PC-9 (cell line): ENCODE results near the gene GOLT1B. TPM values are rescaled to one million over a fixed set of nuclear protein-coding genes. Genes with fewer than 3 reads are reported as not detected.

ENCODE experiments used
- BruUV-seq: library from RNA; stranded (reverse); fragments of 400-500 nt; replicated peaks from 2 replicates; lab custom pipeline; 2021; lab: Mats Ljungman, UMichigan
- CTCF ChIA-PET: fragments of 300-600 bp; sonication (Branson Sonifier 250); formaldehyde crosslinking; loops from one replicate; lab custom pipeline; 2022; ENCODE audit warnings: antibody characterized with exemption; lab: Charles Lee
- POLR2A ChIA-PET: fragments of 300-600 bp; sonication (Branson Sonifier 250); formaldehyde crosslinking; loops from one replicate; lab custom pipeline; 2022; ENCODE audit warnings: antibody characterized with exemption; ENCODE audit not compliant: unreplicated experiment; lab: Charles Lee
- DNase-seq, 2 experiments: peaks; one replicate each; pipeline versions ENCODE4 v3.0.0 to v3.0.0-alpha.2; 2015 to 2022; ENCODE audit warnings: mixed read lengths in 1 of 2
- H2AFZ ChIP-seq: fragments of 200-600 bp; sonication (generic); 2 replicates; pipeline ENCODE4 v1.8.1; 2017; ENCODE audit warnings: antibody characterized with exemption
- H3F3A ChIP-seq: fragments of 200-600 bp; sonication (generic); 2 replicates; pipeline ENCODE4 v1.8.1; 2017; ENCODE audit warnings: antibody characterized with exemption, mild to moderate bottlenecking, low read depth; ENCODE audit not compliant: insufficient read depth
- H3K27ac ChIP-seq: fragments of 200-600 bp; sonication (generic); 2 replicates; pipeline ENCODE4 v1.6.1; 2016; ENCODE audit warnings: mixed run types
- H3K27me3 ChIP-seq: fragments of 200-600 bp; sonication (generic); 2 replicates; pipeline ENCODE4 v1.6.1; 2016; ENCODE audit warnings: low read depth, mixed run types; ENCODE audit not compliant: insufficient read depth
- H3K36me3 ChIP-seq: fragments of 200-600 bp; sonication (generic); 2 replicates; pipeline ENCODE4 v1.6.1; 2016; ENCODE audit warnings: low read depth, mixed run types
- H3K4me1 ChIP-seq: fragments of 200-600 bp; sonication (generic); replicated peaks from 2 replicates; pipeline ENCODE4 v1.6.1; 2016; ENCODE audit warnings: mixed run types; ENCODE audit not compliant: insufficient read depth
- H3K4me2 ChIP-seq: fragments of 200-600 bp; sonication (generic); 2 replicates; pipeline ENCODE4 v1.6.1; 2017; ENCODE audit warnings: mixed run types
- H3K4me3 ChIP-seq: fragments of 200-600 bp; sonication (generic); 2 replicates; pipeline ENCODE4 v1.6.1; 2016; ENCODE audit warnings: mixed run types
- H3K79me2 ChIP-seq: fragments of 200-600 bp; sonication (generic); 2 replicates; pipeline ENCODE4 v1.6.1; 2017; ENCODE audit warnings: low read depth, mixed run types
- H3K9me2 ChIP-seq: fragments of 200-600 bp; sonication (generic); 2 replicates; pipeline ENCODE4 v1.8.1; 2017; ENCODE audit warnings: mild to moderate bottlenecking; ENCODE audit not compliant: insufficient read depth
- H3K9me3 ChIP-seq: fragments of 200-600 bp; sonication (generic); 2 replicates; pipeline ENCODE4 v1.8.1; 2016; ENCODE audit warnings: low read depth; ENCODE audit not compliant: insufficient read depth
- H4K20me1 ChIP-seq: fragments of 200-600 bp; sonication (generic); 2 replicates; pipeline ENCODE4 v1.8.1; 2017; ENCODE audit not compliant: insufficient read depth
- CTCF ChIP-seq: fragments of 200-600 bp; sonication (generic); conservative IDR thresholded peaks from 2 replicates; pipeline ENCODE4 v1.6.1; 2017; ENCODE audit warnings: mixed run types, antibody characterized with exemption, mild to moderate bottlenecking, moderate library complexity
- EZH2 ChIP-seq: fragments of 200-600 bp; sonication (generic); IDR thresholded peaks from 2 replicates; pipeline ENCODE4 v1.8.0; 2017; ENCODE audit warnings: antibody characterized with exemption, low read depth
- intact Hi-C: fragments of 100-400 bp; cut with micrococcal nuclease; formaldehyde crosslinking; loops from one replicate; pipeline ENCODE4 v1.10.0; 2022; ENCODE audit not compliant: unreplicated experiment
- total RNA-seq: library from RNA; stranded (reverse); gene quantifications from 2 replicates; pipeline ENCODE4 v1.2.3, GENCODE V29; 2021

Gene GOLT1B
- total RNA-seq, 1 experiment from 2014 or later = 39.0 TPM

- no peak overlapping the region for H2AFZ ChIP-seq
- H3K27me3 ChIP-seq = no peaks in the 10 kb centered on the region
- no TSS peak for BruUV-seq
- H3K9me3 ChIP-seq = no peaks in the 10 kb centered on the region
- H3K36me3 ChIP-seq = no peaks in the 10 kb centered on the region
- no peaks in the 10 kb centered on the region for H3F3A ChIP-seq
- ChIA-PET CTCF (no interaction called here), POLR2A (no interaction called here)
- no peak overlapping the region for H3K4me2 ChIP-seq
- no peak overlapping the region for H3K27ac ChIP-seq
- TF ChIP-seq EZH2 (no peak), CTCF (no peak)
- H3K4me3 ChIP-seq = no peak overlapping the region
- intact Hi-C loops = no loop called here
- H4K20me1 ChIP-seq = no peaks in the 10 kb centered on the region
- no peaks in the 10 kb centered on the region for H3K79me2 ChIP-seq
- 0 out of 2 replicates have a peak, but pooled peaks cover 10% of the 10 kb centered on the region for H3K4me1 ChIP-seq
- DNase-seq = no peak
- H3K9me2 ChIP-seq = no peaks in the 10 kb centered on the region
Measured at GRCh38 chr12:21541773-21542172, 40.2 kb downstream of the GOLT1B start.

- H4K20me1 ChIP-seq = no peaks in the 10 kb centered on the region
- BruUV-seq = no TSS peak
- no peak overlapping the region for H2AFZ ChIP-seq
- no peak for TF ChIP-seq EZH2
- no peak for TF ChIP-seq CTCF
- no peaks in the 10 kb centered on the region for H3K27me3 ChIP-seq
- H3K4me2 ChIP-seq = no peak overlapping the region
- intact Hi-C loops = no loop called here
- no peaks in the 10 kb centered on the region for H3K9me2 ChIP-seq
- H3K79me2 ChIP-seq = no peaks in the 10 kb centered on the region
- no peaks in the 10 kb centered on the region for H3K9me3 ChIP-seq
- ChIA-PET POLR2A (no interaction called here), CTCF (no interaction called here)
- H3K36me3 ChIP-seq = no peaks in the 10 kb centered on the region
- H3F3A ChIP-seq = no peaks in the 10 kb centered on the region
- H3K27ac ChIP-seq = no peak overlapping the region
- 0 out of 2 replicates have a peak, but pooled peaks cover 10% of the 10 kb centered on the region for H3K4me1 ChIP-seq
- DNase-seq = no peak
- no peak overlapping the region for H3K4me3 ChIP-seq
Measured at GRCh38 chr12:21542403-21542802, 40.8 kb downstream of the GOLT1B start.

GRCh38 chr12:21543151-21543550 is 41.6 kb downstream of the GOLT1B start:
- Histone ChIP-seq H2AFZ (no peak overlapping the region), H3K27ac (no peak overlapping the region), H3K36me3 (no peaks in the 10 kb centered on the region), H3K4me2 (no peak overlapping the region), H3K9me3 (no peaks in the 10 kb centered on the region), H4K20me1 (no peaks in the 10 kb centered on the region), H3K79me2 (no peaks in the 10 kb centered on the region), H3F3A (no peaks in the 10 kb centered on the region), H3K4me3 (no peak overlapping the region), H3K27me3 (no peaks in the 10 kb centered on the region), H3K4me1 (0 out of 2 replicates have a peak, but pooled peaks cover 4% of the 10 kb centered on the region), H3K9me2 (no peaks in the 10 kb centered on the region)
- CTCF ChIA-PET = no interaction called here
- BruUV-seq = no TSS peak
- POLR2A ChIA-PET = no interaction called here
- DNase-seq = no peak
- intact Hi-C loops = no loop called here
- TF ChIP-seq EZH2 (no peak), CTCF (no peak)
